K562 (cell line): Measurements from ENCODE around the gene FLAD1. TPM values are rescaled to one million over a fixed set of nuclear protein-coding genes. Genes with fewer than 3 reads are reported as not detected.

ENCODE experiments used
- BRF1 ChIP-seq: IDR thresholded peaks from 3 replicates; pipeline ENCODE4 v1.6.1; 2011; ENCODE audit warnings: borderline replicate concordance, mild to moderate bottlenecking; ENCODE audit not compliant: insufficient read length; ENCODE audit errors: extremely low read depth
- CBX2 ChIP-seq: fragments of 200-600 bp; sonication (generic); IDR thresholded peaks from one replicate; pipeline ENCODE4 v1.6.1; 2012; ENCODE audit warnings: mild to moderate bottlenecking, low read length, inconsistent platforms; ENCODE audit not compliant: insufficient read depth, poor library complexity, severe bottlenecking
- FOXM1 ChIP-seq, 2 experiments: fragments of 450-650 bp in 1 of 2; sonication (generic) in 1 of 2; formaldehyde crosslinking in 1 of 2; IDR thresholded peaks; 2 replicates each; pipeline versions ENCODE4 v1.6.1 to v1.9.0; 2017 to 2022; ENCODE audit warnings: low read depth in 2 of 2, mild to moderate bottlenecking in 2 of 2, missing genetic modification reagents in 1 of 2, moderate library complexity in 1 of 2
- HDAC3 ChIP-seq: fragments of 450-650 bp; IDR thresholded peaks from 2 replicates; pipeline ENCODE4 v1.6.1; 2018; ENCODE audit warnings: borderline replicate concordance, mild to moderate bottlenecking, moderate library complexity; ENCODE audit not compliant: partially characterized antibody
- HDAC6 ChIP-seq: IDR thresholded peaks from 2 replicates; pipeline ENCODE4 v1.6.1; 2012; ENCODE audit warnings: low read depth, mild to moderate bottlenecking, control low read depth, inconsistent platforms, low read length, moderate library complexity
- KAT2B ChIP-seq: IDR thresholded peaks from one replicate; pipeline ENCODE4 v1.6.1; 2012; ENCODE audit warnings: low read depth, mild to moderate bottlenecking, control low read depth, inconsistent platforms, low read length, moderate library complexity
- KDM5B ChIP-seq: fragments of 200-600 bp; sonication (generic); IDR thresholded peaks from 2 replicates; pipeline ENCODE4 v1.6.1; 2012; ENCODE audit warnings: low read depth, mild to moderate bottlenecking, moderate library complexity, low read length, control low read depth, inconsistent platforms; ENCODE audit not compliant: insufficient replicate concordance
- MITF ChIP-seq: IDR thresholded peaks from 2 replicates; pipeline ENCODE4 v1.6.1; 2014; ENCODE audit warnings: antibody characterized with exemption
- NR4A1 ChIP-seq, 2 experiments: fragments of 250-450 bp in 1 of 2; fragments of 450-650 bp in 1 of 2; sonication (Bioruptor Pico) in 1 of 2; IDR thresholded peaks; 2 replicates each; pipeline versions ENCODE4 v1.4.0 to v1.6.1; 2016 to 2020; ENCODE audit warnings: mild to moderate bottlenecking in 2 of 2, missing compliant biosample characterization in 1 of 2, missing genetic modification characterization in 1 of 2, moderate library complexity in 1 of 2
- POLR2AphosphoS2 ChIP-seq: IDR thresholded peaks from 2 replicates; pipeline ENCODE4 v1.6.1; 2012; ENCODE audit warnings: low read length, improper control_type of control experiment
- PREB ChIP-seq: sonication (generic); formaldehyde crosslinking; IDR thresholded peaks from 2 replicates; pipeline ENCODE4 v1.8.1; 2023; ENCODE audit warnings: mild to moderate bottlenecking, missing genetic modification reagents
- REST ChIP-seq, 2 experiments: fragments of 450-650 bp; formaldehyde crosslinking in 1 of 2; IDR thresholded peaks; 2 replicates each; pipeline versions ENCODE4 v1.4.0 to v1.6.1; 2014 to 2020; ENCODE audit warnings: mild to moderate bottlenecking in 2 of 2, borderline replicate concordance in 1 of 2, low read depth in 1 of 2
- SPI1 ChIP-seq: IDR thresholded peaks from 2 replicates; pipeline ENCODE4 v1.6.1; 2011; ENCODE audit warnings: low read depth, low read length, control low read depth, borderline replicate concordance
- U2AF2 ChIP-seq: fragments of 200-400 bp; formaldehyde crosslinking; optimal IDR thresholded peaks from 2 replicates; pipeline ENCODE3; 2017; ENCODE audit warnings: low read depth, mild to moderate bottlenecking, low read length
- ZC3H4 ChIP-seq: sonication (generic); formaldehyde crosslinking; IDR thresholded peaks from 2 replicates; pipeline ENCODE4 v1.9.0; 2021; ENCODE audit warnings: missing genetic modification reagents, borderline replicate concordance
- ZNF24 ChIP-seq: fragments of 450-650 bp; IDR thresholded peaks from 2 replicates; pipeline ENCODE4 v1.6.1; 2016
- polyA plus RNA-seq, 8 experiments: library from polyadenylated mRNA; depleted of rRNA in 4 of 8; stranded (reverse) in 5 of 8; unstranded in 3 of 8; fragments of >200 nt; fragmentation: Nextera tagmentation in 2 of 8; fragmentation: Illumina TruSeq in 1 of 8; extraction: Ambion mirVana in 2 of 8; extraction: Trizol in 1 of 8; gene quantifications; 2 replicates each; pipeline versions ENCODE4 v1.2.1 to v1.2.3, GENCODE V29; 2011 to 2014; ENCODE audit warnings: inconsistent platforms in 1 of 8, missing spikeins in 1 of 8
- total RNA-seq, 7 experiments: library from RNA; depleted of rRNA in 6 of 7; stranded (reverse); fragments of >200 nt in 6 of 7; fragmentation: Illumina TruSeq in 2 of 7; extraction: Trizol in 2 of 7; gene quantifications; 2 replicates each; pipeline versions ENCODE4 v1.2.1 to v1.2.3, GENCODE V29; 2011 to 2021; ENCODE audit warnings: low replicate concordance in 1 of 7

FLAD1 gene
- total and polyA plus RNA-seq, 9 of the 15 experiments (the other 6 are each of a cell fraction or from before 2014, with no cell fraction given), result 24.9 to 85.8 (median 67.0) TPM

- TF ChIP-seq ZNF24, result no peak
- TF ChIP-seq MITF, result no peak
- no peak for TF ChIP-seq REST (IDR thresholded peaks at IDR 0.05; ENCODE audit: borderline replicate concordance)
- TF ChIP-seq REST (CRISPR knock-in tag; IDR thresholded peaks at IDR 0.05; ENCODE audit: low read depth), result 0 out of 2 replicates have a peak, but pooled peaks have one; percentile 45
- no peak for TF ChIP-seq HDAC3
- no peak for TF ChIP-seq NR4A1 (CRISPR knock-in tag; IDR thresholded peaks at IDR 0.05)
- TF ChIP-seq NR4A1 (tag; IDR thresholded peaks at IDR 0.05), result no peak
- no peak for TF ChIP-seq SPI1
- peak; percentile 7 for TF ChIP-seq KDM5B
- TF ChIP-seq POLR2AphosphoS2, result no peak
- TF ChIP-seq BRF1, result no peak
- no peak for TF ChIP-seq HDAC6
- TF ChIP-seq ZC3H4 (CRISPR knock-in tag), result no peak
- TF ChIP-seq PREB, result no peak
- TF ChIP-seq KAT2B, result no peak
- TF ChIP-seq U2AF2, result no peak
- TF ChIP-seq CBX2, result no peak
- no peak for TF ChIP-seq FOXM1 (IDR thresholded peaks at IDR 0.05; ENCODE audit: low read depth)
- TF ChIP-seq FOXM1 (CRISPR knock-in tag; IDR thresholded peaks at IDR 0.05; ENCODE audit: low read depth), result no peak
Observed at GRCh38 chr1:155004352-155005075, 21.4 kb downstream of the FLAD1 start (continued).
